22Rv1 (cell line): Measurements from ENCODE around the gene MYBPC3.

Experiments used
- ZFX ChIP-seq: fragments of 450-650 bp; IDR thresholded peaks from 2 replicates; pipeline ENCODE4 v1.6.1; 2017; ENCODE audit warnings: antibody characterized with exemption, borderline replicate concordance
- TF ChIP-seq, protein P1 (sequence below): fragments of 450-650 bp; IDR thresholded peaks from 2 replicates; pipeline ENCODE4 v1.5.1; 2017; ENCODE audit warnings: mild to moderate bottlenecking

DNA sequence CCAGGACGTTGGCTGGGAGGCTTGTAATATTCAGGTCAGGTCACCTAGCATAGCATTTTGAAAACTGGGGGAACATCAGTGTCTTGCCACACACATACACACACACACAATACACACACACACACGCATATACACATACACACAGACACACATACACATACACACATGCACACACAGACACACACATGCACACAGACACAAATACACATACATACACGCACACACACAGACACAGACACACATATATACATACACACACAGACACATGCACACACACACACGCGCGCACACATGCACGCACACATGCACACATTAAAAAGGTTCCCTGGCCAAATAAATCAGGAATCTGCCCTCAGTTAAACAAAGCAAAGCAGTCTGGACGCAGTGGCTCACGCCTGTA, 12.5 kb downstream of the MYBPC3 start:
- TF ChIP-seq, protein P1, sequence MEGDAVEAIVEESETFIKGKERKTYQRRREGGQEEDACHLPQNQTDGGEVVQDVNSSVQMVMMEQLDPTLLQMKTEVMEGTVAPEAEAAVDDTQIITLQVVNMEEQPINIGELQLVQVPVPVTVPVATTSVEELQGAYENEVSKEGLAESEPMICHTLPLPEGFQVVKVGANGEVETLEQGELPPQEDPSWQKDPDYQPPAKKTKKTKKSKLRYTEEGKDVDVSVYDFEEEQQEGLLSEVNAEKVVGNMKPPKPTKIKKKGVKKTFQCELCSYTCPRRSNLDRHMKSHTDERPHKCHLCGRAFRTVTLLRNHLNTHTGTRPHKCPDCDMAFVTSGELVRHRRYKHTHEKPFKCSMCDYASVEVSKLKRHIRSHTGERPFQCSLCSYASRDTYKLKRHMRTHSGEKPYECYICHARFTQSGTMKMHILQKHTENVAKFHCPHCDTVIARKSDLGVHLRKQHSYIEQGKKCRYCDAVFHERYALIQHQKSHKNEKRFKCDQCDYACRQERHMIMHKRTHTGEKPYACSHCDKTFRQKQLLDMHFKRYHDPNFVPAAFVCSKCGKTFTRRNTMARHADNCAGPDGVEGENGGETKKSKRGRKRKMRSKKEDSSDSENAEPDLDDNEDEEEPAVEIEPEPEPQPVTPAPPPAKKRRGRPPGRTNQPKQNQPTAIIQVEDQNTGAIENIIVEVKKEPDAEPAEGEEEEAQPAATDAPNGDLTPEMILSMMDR, result no peak
- TF ChIP-seq ZFX, result no peak
